Islet of Langerhans (tissue), 1 donor: ENCODE results near the gene GGTLC1.
"Not testable (repeated sequence)": the region's sequence is repeated elsewhere in the genome, so short reads cannot be mapped to it uniquely, and the experiment has no call there.

ENCODE experiments used
- FAIRE-seq: peaks from one replicate; lab custom pipeline; 2011; peaks lifted over from hg19 to GRCh38; lab: Jason Lieb, UNC

The GGTLC1 gene

DNA sequence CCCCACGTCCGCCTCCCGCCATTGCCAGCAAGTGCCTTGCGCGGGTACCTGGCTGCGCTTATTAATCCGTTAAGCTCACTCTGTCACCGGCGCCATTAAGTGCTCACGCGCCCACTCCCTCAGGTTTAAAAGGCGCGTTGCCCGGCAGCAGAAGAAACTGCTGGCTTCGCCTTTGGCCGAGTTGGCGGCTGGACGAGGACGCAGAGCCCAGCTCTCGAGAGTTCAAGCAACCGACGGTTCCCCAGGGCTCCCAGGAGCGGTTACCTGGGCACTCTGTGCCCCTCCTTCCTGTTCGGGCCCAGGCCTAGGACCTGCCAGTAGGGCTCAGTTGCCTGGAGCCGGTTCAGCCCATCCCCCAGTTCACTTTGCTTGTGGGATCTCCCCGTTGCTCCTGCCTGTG, at the start of gene GGTLC1:
Gene GGTLC1, minus strand, starts transcription at position 219 of the 400 bp plus-strand sequence. CDS start 2,168 bp downstream, outside the sequence.
- no peak for FAIRE-seq

GRCh38 chr20:24034820-24035219, 46.2 kb upstream of the GGTLC1 start:
- FAIRE-seq = no peak

GRCh38 chr20:24033565-24033964, 45.0 kb upstream of the GGTLC1 start:
- FAIRE-seq = no peak

- no peak for FAIRE-seq
Measured at GRCh38 chr20:24033151-24033550, 44.6 kb upstream of the GGTLC1 start.

GRCh38 chr20:24032400-24032898, 43.9 kb upstream of the GGTLC1 start:
- FAIRE-seq = no peak

- FAIRE-seq = no peak
Measured at GRCh38 chr20:24027229-24027628, 38.6 kb upstream of the GGTLC1 start.

- FAIRE-seq = no peak
Measured at GRCh38 chr20:24022621-24023180, 34.1 kb upstream of the GGTLC1 start.

GRCh38 chr20:24018796-24019195, 30.2 kb upstream of the GGTLC1 start:
- no peak for FAIRE-seq

GRCh38 chr20:24017458-24017755, 28.8 kb upstream of the GGTLC1 start:
- no peak for FAIRE-seq

DNA sequence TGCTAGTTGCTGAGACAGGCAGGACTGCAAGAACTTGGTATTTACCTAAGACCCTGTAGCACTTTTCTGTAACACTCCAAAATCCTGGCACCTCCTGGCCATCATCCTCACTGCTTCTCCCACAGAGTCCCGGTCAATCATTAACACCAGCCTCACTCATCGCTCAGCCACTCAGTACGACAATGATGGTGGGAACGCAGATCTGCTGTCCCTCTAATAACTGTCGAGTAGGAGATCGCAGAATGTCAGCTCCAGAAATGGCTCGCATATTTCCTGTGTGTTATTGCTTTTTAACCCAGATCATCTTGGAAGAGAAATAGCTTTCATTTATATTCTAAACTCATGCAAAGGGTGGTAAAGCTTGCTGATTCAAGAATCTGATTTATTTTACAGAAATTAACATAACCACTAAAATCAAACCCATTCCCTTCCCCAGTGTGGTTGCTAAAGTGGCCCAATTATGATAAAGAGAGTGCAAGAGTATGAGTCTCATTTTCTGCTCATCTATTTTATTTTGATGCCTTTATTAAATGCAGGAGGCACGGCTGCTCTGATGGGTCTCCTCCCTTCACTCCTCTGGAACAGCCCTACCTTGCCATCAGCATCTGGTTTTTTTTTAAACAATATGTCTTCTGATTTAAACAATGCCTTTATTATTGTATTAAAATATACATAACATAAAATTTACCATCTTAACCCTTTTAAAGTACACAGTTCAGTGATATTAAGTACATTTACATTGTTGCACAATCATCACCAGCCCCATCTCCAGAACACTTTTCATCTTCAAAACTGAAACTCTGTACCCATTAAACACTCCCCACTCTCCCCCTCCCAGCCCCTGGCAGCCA, 28.3 kb upstream of the GGTLC1 start:
- no peak for FAIRE-seq

GRCh38 chr20:24013953-24014352, 25.4 kb upstream of the GGTLC1 start:
- no peak for FAIRE-seq

DNA sequence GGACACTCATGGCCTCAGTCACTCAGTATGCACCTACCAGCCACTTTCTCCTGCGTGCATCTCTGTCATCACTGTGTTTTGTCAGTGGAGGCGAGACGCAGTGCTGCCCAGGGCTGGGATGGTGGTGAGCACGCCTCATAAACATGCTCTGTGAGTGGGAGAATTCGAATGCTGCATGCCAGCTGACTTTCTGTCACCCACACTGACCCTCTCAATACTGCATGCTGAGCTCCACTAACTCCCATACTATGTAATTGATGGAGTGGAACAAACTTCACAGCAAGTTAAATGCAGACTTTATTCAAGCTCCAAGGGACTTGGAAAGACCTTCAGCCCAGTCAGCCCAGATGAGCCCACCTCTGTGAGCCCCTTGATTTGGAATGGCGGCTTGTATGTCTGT, 22.7 kb upstream of the GGTLC1 start:
- no peak for FAIRE-seq

- no peak for FAIRE-seq
Measured at GRCh38 chr20:24007758-24008157, 19.2 kb upstream of the GGTLC1 start.

- FAIRE-seq = no peak
Measured at GRCh38 chr20:24007073-24007595, 18.6 kb upstream of the GGTLC1 start.

- no peak for FAIRE-seq
Measured at GRCh38 chr20:24006626-24007025, 18.0 kb upstream of the GGTLC1 start.

- FAIRE-seq = no peak
Measured at GRCh38 chr20:24004471-24004870, 15.9 kb upstream of the GGTLC1 start.

GRCh38 chr20:24002896-24003295, 14.3 kb upstream of the GGTLC1 start:
- FAIRE-seq = no peak

- FAIRE-seq = no peak
Measured at GRCh38 chr20:24001712-24002405, 13.3 kb upstream of the GGTLC1 start.

GRCh38 chr20:23998844-23999243, 10.3 kb upstream of the GGTLC1 start:
- FAIRE-seq = no peak

DNA sequence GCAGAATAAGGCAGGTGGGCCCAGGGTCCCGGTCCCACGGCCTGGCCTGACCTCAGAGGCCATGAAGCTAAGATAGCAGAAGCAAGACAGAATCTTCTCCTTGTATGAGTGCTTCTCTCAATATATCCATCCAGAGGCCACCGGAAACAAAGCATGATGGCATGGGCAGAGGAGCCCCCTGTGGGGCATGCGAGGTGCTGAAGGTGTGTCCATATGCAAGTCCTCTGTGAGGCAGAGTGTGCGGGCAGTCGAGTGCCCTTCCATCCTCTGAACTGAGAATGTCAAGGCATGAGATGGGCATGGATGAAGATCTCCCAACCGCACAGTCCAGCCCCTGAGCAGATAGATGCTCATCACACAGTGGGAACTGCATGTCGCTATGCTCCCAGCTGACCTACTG, 9.8 kb upstream of the GGTLC1 start:
- no peak for FAIRE-seq

- FAIRE-seq = peak; percentile 85
Measured at GRCh38 chr20:23995905-23996666, 7.5 kb upstream of the GGTLC1 start.

DNA sequence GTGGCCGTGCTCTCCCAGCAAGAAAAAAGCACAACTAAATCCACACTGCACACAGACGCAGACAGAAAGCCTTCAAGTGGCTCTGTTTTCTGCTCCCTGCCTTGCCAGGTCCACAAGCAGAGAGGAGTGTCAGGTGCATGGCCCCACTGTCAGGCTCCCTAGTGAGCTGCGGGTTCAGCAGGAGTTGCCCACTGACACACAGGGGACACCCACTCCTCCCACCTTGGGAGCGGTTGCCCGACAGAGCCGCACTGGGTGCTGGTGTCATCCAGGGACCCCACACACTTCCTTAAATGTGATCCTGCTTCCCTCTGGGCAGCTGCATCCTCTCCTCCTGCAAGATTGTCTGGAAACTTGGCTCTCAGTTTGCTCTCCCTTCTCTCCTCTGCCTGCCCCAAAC, 6.7 kb upstream of the GGTLC1 start:
- FAIRE-seq = not testable (repeated sequence)
